Upper lobe of right lung (tissue), 1 donor: Measurements from ENCODE around the gene RIPOR2. TPM values are rescaled to one million over a fixed set of nuclear protein-coding genes. Genes with fewer than 3 reads are reported as not detected.

Experiments used
- ATAC-seq: fragments of 200-7000 bp; cut with Tn5 transposase; one replicate; pipeline ENCODE4 v1.9.1; 2020; ENCODE audit warnings: mild to moderate bottlenecking, moderate library complexity
- DNase-seq: peaks from one replicate; pipeline ENCODE4 v3.0.0-alpha.2; 2020
- H3K27ac ChIP-seq: fragments of 200-600 bp; one replicate; pipeline ENCODE4 v1.8.0; 2022
- H3K27me3 ChIP-seq: fragments of 200-600 bp; one replicate; pipeline ENCODE4 v1.8.0; 2022; ENCODE audit warnings: mild to moderate bottlenecking
- H3K36me3 ChIP-seq: fragments of 200-600 bp; one replicate; pipeline ENCODE4 v1.8.0; 2022
- H3K4me1 ChIP-seq: fragments of 200-600 bp; one replicate; pipeline ENCODE4 v1.8.0; 2022
- H3K4me3 ChIP-seq: fragments of 200-600 bp; one replicate; pipeline ENCODE4 v1.8.0; 2022; ENCODE audit warnings: mild to moderate bottlenecking
- H3K9me3 ChIP-seq: fragments of 200-600 bp; one replicate; pipeline ENCODE4 v1.8.0; 2022
- intact Hi-C: fragments of 100-400 bp; cut with DNase I; formaldehyde crosslinking; loops from one replicate; pipeline ENCODE4 v1.11.0; 2022
- total RNA-seq: library from RNA; stranded (reverse); fragmentation: NEBNext Ultra II Directional; extraction: Animal tissue kit (Norgen Biotek cat#: 25700); gene quantifications from one replicate; pipeline ENCODE4 v1.2.1, GENCODE V29; 2021
- TF ChIP-seq, protein P1 (sequence below): fragments of 200-600 bp; IDR thresholded peaks from one replicate; pipeline ENCODE4 v1.8.0; 2022; ENCODE audit warnings: antibody characterized with exemption
- donor health status: DM: no; HTN: yes; CAD: no; lungs with severe emphysema.

Gene RIPOR2
- total RNA-seq, 1 donor from 2014 or later: 25.6 TPM

DNA sequence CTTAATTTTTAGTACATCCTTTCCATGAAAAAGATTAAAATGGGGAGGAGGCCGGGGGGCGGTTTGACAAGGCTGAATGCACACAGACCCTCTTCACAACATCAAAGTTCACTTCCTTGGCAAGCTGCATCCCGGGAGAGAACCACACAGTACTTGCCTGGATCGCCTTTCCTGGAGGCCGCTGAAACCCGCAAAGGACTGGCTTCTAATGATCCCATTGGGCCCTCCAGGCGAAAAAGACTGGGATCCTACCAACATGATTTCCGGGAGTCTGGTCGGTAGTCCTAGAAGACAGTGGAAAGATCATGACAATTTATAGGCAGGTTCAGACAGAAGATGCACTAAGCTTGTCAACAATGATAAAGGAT, 60.2 kb downstream of the RIPOR2 start:
- Histone ChIP-seq H3K36me3 (no peaks in the 10 kb centered on the region), H3K27me3 (no peaks in the 10 kb centered on the region), H3K9me3 (no peaks in the 10 kb centered on the region), H3K4me3 (no peak overlapping the region), H3K27ac (no peak overlapping the region), H3K4me1 (no peaks in the 10 kb centered on the region)
- ATAC-seq (no peak), DNase-seq (no peak)
- TF ChIP-seq, protein P1, sequence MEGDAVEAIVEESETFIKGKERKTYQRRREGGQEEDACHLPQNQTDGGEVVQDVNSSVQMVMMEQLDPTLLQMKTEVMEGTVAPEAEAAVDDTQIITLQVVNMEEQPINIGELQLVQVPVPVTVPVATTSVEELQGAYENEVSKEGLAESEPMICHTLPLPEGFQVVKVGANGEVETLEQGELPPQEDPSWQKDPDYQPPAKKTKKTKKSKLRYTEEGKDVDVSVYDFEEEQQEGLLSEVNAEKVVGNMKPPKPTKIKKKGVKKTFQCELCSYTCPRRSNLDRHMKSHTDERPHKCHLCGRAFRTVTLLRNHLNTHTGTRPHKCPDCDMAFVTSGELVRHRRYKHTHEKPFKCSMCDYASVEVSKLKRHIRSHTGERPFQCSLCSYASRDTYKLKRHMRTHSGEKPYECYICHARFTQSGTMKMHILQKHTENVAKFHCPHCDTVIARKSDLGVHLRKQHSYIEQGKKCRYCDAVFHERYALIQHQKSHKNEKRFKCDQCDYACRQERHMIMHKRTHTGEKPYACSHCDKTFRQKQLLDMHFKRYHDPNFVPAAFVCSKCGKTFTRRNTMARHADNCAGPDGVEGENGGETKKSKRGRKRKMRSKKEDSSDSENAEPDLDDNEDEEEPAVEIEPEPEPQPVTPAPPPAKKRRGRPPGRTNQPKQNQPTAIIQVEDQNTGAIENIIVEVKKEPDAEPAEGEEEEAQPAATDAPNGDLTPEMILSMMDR: no peak
- intact Hi-C loops: no loop called here

DNA sequence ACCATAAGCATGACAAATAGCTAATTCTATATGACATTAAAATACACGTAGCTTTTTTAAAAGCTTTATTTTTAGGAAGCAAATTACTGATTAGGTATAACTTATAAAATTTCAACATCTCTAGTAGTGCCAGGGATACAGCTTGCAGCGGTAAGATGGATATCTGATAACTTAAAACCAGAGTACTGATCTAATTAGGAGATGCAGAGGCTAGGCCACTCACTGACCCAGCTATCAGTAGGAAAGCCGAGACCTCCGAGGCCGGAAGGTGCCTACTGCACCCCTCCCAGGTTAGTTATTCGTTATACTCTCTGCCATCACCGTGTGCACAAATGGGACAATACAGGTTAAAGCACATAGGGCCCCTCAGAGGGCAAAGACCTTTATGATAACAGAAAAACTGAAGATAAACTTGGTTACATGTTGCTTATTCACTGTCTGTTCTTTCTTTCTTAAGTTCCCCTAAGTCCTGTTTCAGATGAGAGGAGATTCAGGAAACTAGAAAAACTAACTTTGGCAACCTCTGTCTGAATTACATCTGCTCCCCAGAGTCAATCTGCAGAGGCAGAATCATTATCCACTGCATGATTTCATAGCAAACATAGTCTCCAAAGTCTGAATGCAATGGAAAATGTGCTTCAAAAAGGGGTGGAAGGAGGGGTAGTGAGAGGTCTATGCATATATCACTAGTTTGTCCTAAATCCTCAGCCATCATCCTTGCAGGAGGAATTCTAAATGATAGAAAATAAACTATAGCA, 60.8 kb downstream of the RIPOR2 start:
- Histone ChIP-seq H3K4me3 (no peak overlapping the region), H3K27me3 (no peaks in the 10 kb centered on the region), H3K4me1 (no peaks in the 10 kb centered on the region), H3K9me3 (no peaks in the 10 kb centered on the region), H3K36me3 (no peaks in the 10 kb centered on the region), H3K27ac (no peak overlapping the region)
- intact Hi-C loops: no loop called here
- no peak for ATAC-seq
- no peak for DNase-seq
- TF ChIP-seq, protein P1: no peak

DNA sequence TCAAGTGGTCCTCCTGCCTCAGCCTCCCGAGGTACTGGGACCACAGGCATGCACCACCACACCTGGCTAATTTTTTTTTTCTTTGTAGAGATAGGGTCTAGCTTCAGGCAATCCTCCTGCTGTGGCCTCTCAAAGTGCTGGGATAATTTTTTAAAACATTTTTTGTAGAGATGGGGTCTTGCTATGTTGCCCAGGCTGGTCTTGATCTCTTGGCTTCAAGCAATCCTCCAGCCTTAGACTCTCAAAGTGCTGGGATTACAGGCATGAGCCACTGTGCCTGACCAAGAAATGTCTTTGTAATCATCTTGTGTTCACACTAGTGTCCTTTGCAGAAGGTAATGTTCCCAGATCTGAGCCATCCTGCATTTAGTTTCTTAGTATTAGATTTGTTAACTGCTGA, 61.6 kb downstream of the RIPOR2 start:
- ATAC-seq (no peak), DNase-seq (no peak)
- Histone ChIP-seq H3K9me3 (no peaks in the 10 kb centered on the region), H3K4me1 (no peaks in the 10 kb centered on the region), H3K27ac (no peak overlapping the region), H3K27me3 (no peaks in the 10 kb centered on the region), H3K4me3 (no peak overlapping the region), H3K36me3 (no peaks in the 10 kb centered on the region)
- intact Hi-C loops: no loop called here
- TF ChIP-seq, protein P1: no peak

DNA sequence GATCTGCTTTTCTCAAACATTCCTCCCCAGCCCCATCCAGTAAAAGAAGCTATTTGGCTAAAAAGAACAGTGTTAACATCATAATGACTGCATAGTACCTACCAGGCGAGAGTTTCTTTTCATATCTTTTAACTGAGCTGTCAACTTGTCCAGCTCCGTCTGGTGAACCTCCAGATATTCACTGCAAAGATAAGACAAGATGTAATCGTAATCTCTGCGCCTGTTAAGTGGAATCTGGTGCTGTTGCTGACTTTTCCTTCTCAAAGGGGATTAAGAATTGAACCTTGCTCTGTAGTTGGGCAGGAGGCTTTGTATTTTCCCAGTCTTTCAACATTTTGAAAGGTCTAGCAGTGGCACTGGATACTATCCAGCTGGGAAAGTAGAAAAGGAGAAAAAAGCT, 63.0 kb downstream of the RIPOR2 start:
- H3K27me3 ChIP-seq: no peaks in the 10 kb centered on the region
- TF ChIP-seq, protein P1: no peak
- H3K9me3 ChIP-seq: no peaks in the 10 kb centered on the region
- intact Hi-C loops: no loop called here
- no peaks in the 10 kb centered on the region for H3K36me3 ChIP-seq
- DNase-seq (no peak), ATAC-seq (no peak)
- H3K27ac ChIP-seq: no peak overlapping the region
- no peak overlapping the region for H3K4me3 ChIP-seq
- no peaks in the 10 kb centered on the region for H3K4me1 ChIP-seq

DNA sequence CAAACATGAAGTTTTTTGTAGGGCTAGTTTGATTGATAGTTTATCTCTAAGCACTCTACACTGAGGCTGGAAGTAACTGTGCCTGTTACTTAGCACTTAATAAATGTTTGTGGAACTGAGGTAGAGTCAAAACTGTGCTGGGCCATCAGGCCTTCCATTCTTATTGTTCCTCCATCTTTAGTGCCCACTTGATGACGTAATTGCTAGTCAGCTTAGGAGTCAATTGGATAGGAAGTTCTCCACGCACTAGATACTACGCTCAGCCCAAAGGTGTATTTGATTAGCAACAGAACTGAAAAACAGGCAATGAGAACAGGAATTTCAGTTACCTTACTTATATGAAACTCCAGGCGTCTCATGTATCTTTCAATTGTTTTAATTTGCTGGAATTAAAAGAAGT, 67.0 kb downstream of the RIPOR2 start:
- H3K4me3 ChIP-seq: no peak overlapping the region
- no peak overlapping the region for H3K27ac ChIP-seq
- intact Hi-C loops: no loop called here
- no peak for DNase-seq
- H3K9me3 ChIP-seq: no peaks in the 10 kb centered on the region
- no peak for ATAC-seq
- no peaks in the 10 kb centered on the region for H3K4me1 ChIP-seq
- no peaks in the 10 kb centered on the region for H3K27me3 ChIP-seq
- TF ChIP-seq, protein P1: no peak
- no peaks in the 10 kb centered on the region for H3K36me3 ChIP-seq
